HG03039 (cell line): Measurements from ENCODE around the gene FMNL2.
"Not testable (repeated sequence)": the region's sequence is repeated elsewhere in the genome, so short reads cannot be mapped to it uniquely, and the experiment has no call there.

ENCODE experiments used
- ATAC-seq: cut with Tn5 transposase; IDR thresholded peaks from one replicate; pipeline ENCODE4 v1.9.1; 2021; ENCODE audit warnings: mild to moderate bottlenecking, moderate library complexity; ENCODE audit not compliant: unreplicated experiment

FMNL2 gene

DNA sequence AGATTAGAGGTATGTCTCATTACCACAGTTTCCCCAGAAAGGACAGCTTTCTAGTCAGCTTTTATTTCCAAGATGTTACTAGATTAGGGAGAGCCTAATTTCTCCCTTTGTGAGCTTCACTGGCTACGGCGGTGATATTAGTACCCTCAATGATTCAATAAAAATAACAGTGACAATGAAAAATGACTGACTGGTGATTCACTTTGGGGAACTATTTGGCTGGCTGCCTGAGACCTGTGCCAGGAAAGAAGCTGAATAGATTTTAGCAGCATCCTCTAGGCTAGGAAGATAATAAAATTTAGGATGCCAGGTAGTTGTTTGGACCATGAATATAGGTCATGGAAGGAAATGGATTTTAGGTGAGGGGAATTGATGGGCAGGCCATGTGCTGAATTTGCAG lies 178.7 kb downstream of the FMNL2 start:
- ATAC-seq, result no peak

DNA sequence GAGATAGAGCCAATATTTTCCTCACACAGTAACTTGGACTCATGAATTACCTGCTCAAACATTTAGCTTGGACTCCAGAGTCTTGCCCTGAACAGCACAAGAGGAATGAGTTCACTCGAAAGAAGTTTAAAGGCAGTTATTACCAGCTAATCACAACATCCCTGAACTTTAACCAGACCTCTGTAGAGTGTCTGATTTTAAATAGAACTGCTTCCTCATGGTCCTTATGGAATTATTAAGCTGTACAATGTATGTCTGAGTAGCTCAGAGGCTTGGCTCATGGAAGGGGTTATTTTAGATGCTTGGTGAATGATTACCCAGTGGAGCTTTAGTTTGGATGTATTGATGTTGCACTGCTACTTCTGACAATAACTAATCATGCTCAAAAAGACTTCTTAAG lies 183.1 kb downstream of the FMNL2 start:
- ATAC-seq, result no peak

DNA sequence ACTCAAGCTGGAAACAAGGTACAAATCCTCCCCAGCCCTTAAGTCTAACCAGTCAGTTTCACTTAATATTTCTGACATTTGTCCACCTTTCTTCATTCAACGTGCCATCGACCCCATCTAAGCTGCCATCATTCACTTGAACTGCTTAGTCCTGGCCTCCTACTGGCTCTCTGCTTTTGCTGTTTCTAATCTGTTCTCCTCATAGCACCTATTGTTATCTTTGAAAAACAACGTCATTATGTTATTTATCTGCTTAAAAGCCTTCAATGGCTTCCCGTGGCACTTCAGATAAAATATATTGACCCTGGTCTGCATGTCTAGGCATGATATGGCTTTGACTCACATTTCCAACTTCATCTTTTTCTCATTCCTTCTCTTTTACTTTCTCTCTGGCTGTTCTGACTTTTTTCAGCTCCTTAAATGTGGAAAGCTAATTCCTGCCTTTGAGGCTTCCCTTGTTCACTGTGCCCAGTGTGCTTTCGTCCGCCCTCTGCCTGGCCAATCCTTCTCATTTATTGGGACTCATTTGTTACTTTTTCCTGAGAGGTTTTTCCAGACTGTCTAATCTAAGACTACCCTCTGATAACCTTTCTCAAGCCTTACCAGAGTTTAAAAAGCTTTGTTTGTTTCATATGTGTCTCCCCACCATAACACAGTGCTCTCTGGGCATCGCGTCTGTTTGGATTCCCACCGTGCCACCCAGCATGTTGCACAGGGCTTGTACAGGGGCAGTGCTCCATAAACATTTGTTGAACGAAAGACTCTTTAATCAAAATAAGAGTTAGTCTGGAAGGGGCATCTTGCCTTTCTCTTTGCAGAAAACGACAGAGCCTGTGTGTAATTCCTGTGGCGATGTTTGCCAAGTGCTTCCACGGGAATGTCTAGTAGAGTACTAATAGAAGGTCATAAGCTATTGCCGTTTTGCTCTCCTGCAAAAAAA lies 183.9 kb downstream of the FMNL2 start:
- no peak for ATAC-seq

DNA sequence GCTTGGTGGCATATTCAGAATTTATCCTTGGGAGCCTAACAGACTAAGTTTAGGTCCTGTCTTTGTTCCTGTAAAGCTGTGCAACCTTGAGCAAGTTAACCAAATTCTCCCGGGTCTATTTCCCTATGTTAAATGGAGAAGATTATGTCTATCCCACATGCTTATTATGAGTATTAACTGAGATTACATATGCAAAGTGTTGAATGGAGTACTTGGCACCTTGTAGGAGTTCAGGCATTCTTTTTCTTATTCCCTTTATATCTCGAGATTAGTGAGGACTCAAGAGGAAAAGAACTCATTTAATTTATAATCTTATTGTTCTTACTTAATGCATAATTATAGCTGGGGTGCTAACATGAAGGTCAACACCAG lies 184.6 kb downstream of the FMNL2 start:
- ATAC-seq, result no peak

DNA sequence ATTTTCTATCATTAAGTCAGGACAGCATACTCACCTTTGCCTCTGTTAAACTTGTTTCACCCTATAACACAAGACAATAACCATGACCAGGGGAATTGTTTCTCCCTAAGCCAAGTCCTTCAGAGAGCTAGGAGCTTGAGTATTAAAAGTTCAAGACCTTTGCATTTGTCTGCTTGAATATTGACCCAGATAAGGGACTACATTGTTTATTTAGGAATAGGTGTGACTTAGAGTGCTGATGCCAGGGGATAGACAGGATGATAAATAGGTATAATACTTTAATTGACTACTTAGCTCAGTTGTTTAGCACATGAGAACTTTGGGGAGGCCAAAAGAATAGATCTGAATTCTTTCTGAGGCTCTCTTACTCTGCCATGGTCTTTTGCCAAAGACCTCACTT lies 185.8 kb downstream of the FMNL2 start:
- ATAC-seq, result no peak

DNA sequence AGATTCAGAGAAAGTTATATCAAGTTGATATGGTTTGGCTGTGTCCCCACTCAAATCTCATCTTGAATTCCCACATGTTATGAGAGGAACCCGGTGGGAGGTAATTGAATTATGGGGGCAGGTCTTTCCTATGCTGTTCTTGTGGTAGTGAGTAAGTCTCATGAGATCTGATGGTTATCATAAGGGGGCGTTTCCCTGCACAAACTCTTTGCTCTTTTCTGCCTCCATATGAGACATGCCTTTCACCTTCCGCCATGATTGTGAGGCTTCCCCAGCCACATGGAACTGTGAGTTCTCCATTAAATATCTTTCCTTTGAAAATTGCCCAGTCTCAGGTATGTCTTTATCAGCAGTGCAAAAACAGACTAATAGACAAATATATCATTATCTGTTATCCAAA lies 187.5 kb downstream of the FMNL2 start:
- not testable (repeated sequence) for ATAC-seq

DNA sequence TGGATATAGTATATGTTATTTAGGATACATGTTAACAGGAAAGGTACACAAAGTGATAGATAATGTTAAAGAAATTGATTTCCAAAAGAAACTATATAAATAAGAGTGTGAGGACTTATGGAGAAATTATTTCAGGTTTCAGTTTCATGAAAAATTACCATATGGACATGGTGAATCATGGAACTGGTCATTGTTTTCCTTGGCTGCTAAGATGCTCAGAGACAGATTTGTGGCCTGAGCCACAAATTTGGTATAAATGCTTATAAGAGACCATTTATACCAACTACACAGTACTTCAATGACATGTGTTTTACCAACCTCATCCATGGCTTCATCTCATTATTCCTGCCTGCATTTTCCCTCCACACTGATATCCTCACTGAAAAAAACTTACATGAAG lies 188.1 kb downstream of the FMNL2 start:
- ATAC-seq, result no peak

DNA sequence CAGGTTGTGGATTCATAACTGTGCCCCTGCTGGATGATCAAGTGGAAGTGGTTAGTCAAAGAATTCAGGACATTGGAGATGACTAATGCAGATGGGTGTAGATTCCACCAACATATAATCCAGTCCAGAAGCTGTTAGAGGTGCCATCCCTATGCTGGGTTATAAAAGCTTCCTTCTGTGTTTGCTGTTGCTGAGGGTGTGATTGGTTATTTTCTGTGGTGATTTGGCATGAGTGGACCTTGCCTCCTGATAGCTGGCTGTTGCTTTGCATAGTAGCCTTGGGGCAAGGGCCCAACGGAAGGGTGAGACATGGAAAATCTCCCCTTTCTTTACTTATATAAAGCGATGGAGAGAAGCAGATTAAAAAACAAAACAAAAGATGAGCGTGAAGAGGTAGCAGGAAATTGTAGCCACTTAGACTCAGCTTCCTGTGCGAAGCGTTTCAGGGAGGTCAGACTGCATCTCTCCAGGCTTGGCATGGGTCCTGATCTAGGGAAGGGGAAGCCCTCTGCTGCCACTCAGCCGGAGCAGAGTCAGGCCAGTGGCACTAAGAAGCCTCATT lies 190.4 kb downstream of the FMNL2 start:
- no peak for ATAC-seq

DNA sequence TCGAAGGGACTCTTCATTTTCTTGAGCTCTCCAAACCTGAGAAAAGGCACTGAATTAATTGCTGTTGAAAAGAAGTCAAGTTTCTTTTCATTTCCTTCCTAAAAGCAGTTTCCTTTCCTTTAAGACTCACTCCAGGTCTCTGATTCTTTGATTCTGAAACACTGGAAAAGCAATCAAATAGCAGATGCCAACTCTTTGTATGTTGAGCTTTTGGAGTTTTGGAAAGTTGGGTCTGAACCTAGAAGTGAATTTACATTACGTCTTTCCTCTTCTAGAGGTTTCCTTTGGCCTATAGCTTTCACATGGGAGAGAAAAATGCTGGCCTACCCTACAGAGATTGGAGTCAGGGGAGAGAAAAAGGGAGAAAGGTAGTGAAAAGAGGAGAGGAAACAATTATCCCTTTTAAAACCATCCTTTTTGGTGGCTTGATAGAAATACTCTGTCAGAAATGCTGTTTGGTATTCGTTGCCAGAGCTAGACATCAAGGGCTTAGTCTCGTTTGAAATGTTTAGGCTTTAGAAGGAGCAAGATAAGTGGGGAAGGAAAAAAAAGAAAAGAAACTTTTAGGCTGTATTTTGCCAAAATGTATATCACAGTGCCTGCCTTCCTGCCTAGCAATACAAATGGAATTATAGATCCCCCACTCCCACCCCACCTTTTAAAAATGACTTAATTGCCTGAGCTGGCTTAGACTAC lies 194.6 kb downstream of the FMNL2 start:
- ATAC-seq, result no peak

DNA sequence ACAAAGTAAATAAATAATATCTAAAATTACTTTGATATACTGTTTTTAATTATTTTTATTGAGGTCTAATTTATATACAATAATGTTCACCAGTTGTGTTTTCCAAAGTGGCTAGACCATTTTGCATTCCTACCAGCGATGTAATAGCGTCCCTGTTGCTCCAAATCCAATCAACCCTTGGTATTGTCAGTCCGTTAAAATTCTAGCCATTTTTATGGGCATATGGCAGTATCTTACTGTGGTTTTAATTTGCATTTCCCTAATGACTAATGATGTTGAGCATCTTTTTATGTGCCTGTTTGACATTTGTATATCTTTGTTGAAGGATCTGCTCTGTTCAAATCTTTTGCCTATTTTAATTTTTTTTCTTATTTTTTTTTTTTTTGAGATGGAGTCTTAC lies 197.3 kb downstream of the FMNL2 start:
- no peak for ATAC-seq

DNA sequence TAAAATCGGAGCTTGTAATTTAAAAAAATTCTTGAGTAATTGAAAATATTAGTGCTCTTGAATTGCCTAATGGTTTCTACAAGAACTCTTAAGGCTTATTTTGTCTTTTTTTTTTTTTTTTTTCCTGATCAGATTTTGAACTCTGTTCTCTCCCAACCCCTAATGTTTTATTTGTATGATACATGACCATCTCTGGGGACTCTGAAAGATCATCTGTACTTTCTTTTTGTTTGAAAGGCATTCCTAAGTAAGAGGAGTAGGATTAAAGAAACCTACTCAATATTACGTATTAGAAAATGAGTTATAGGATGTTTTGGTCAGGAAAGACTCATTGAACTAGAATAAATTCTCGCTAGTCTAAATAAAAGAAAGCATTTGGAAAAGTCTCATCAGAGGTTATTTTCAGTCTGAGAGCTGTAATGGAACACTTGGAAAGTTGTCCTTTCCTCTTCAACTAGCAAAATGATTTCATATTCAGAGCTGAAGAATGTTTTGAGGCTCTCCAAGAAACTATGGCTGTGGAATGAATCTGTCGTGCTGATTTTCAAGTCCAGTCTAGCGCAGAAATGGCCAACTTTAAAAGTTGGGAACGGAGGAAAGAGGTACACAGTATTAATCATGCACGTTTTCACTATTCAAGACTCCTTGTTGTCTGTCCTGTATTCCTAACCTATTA lies 199.6 kb downstream of the FMNL2 start:
- ATAC-seq, result no peak

DNA sequence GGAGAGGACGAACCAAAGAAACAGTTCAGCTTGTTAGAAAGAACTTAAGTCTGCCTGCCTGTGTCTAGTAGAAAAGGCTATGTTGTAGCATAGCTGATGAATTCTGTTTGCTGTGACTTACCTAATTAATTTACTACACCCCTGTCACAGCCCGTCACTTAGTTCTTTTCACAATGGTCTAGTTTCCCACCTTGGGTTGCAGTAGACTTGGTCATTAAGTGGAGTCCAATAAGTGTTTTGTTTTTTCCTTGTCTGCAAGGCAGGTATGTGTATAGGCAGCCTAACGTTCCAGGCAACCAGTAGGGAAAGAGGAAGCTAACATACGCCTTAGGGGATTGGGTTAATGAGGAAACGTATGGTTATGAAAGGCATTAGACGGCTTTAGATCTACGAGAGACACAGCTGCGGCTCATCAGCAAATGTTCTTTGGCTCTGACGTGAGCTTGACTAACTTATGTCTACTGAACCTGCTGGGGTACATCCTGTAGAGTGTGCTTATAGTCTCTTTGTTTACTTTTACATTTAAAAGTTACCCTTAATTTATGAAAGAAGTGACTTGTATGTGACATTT lies 202.2 kb downstream of the FMNL2 start:
- ATAC-seq, result no peak

DNA sequence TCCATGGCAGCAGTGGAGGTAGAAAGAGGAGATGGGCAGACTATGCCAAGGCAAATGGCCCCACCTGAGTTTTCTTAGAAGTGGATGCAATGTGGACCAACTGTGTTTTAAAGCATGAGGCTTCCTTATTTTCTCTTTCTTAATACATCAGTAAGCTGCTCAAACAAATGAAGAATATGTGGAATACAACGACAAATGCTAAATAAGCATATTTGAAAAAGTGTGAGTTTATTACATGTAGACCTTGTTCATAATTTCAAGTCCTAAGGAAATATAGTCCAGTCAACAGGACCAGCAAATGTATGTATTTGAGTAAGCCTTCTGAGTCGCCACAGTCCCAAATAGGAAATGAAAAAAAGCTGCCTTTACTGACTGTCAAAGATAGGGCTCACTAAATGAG lies 204.4 kb downstream of the FMNL2 start:
- ATAC-seq, result no peak

DNA sequence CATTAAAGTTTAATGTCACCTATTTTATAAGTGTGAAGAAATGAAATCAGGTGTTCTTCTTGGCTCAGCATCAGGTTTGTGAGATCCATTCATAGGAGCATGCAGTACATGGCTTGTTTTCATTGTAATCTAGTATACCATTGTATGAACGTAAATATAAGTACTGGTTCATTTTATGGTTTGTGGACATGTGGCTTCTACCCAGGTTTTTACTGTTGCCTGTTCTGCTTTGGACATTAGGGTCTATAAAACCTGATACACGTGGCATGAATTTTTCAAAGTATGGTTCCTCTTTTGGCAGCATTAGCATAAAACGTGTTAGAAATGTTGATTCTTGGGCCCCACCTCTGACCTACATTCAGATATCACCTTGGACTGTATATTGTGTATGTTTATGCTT lies 206.7 kb downstream of the FMNL2 start:
- no peak for ATAC-seq

DNA sequence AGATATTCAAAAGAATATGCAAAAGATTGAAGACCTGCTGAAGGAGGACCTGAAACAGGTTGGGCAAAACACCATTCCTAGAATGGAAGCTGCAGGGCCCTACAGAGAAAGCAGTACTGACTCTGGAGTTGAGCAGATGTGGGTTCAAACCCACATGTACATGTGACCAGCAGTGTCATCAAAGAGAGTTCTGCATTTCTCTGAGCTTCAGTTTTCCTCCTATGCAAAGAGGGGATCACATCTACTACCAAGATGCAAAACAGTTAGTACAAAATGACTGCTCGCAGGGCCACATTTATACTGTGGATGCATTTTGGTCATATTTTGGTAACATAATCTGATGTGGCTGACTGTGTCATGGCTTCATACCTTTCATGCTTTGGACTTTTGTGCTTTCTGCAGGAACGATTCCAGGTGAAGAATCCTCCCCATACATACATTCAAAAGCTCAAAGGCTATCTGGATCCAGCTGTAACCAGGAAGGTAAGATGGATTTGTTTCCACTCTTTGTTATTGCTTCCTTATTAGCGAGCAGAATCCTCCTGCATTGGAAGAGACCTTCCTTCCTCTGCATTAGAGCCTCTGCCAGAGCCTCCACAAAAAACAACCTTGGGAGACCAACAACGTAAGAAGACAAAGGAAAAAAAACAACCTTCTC lies 207.5 kb downstream of the FMNL2 start:
- ATAC-seq, result no peak

DNA sequence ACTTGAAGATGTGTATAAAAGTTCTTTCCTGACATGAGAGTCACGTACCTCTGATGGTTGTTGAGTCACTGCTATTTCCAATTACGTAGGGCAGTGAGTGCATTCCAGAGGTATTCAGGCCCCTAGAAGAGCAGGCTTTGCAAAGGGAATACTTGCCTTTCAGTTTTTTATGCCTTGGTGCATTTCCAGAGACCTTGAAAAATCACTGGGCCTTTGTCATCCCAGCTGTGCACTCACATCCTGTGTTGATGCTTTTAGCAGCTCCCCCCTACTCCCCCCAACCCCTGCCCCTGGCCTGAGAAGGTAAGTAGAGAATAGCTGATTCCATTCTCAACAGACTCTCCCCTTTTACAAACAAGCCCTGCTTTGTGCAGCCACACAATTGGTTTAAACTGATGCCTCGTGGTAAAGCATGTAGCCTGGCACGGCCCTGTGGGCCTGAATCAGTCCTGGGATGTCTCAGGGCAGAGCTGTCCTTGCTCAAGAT lies 208.1 kb downstream of the FMNL2 start:
- no peak for ATAC-seq

DNA sequence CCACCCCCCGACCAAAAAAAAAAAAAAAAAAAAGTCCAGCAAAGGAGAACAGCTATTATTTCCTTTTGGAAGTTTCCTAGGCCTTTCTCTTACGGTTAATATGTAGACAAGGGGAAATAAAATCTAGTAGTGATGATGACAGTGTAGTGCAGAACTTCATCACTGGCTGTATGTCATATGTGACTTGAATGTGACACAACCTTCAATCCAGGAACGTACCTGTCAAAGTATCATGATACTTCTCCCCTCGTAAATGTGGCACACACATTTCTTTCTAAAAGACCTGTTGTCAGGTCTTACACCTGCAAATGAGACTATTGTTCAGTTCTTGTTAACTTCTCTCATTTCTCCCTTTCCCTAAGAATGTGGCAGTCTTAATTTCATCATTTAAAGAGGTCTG lies 208.7 kb downstream of the FMNL2 start:
- ATAC-seq, result no peak

DNA sequence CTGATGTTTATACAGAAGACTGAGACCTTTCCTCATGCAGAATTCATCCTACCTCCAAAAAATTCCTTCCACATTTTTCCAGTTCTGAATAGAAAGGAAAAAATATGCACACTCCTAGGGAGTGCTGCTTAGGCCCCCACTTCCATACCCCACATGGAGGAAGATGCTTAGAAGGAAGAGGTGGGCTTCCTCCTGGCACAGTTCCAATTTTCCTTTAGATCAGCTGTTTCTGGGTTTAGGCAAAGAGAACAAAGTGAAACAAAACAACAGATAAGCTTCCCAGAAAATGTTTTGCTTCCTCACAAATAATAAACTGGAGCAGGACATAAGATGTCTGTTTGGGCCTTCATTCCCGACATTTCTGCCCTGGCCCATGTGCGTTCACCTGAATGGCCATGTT lies 209.7 kb downstream of the FMNL2 start:
- no peak for ATAC-seq

DNA sequence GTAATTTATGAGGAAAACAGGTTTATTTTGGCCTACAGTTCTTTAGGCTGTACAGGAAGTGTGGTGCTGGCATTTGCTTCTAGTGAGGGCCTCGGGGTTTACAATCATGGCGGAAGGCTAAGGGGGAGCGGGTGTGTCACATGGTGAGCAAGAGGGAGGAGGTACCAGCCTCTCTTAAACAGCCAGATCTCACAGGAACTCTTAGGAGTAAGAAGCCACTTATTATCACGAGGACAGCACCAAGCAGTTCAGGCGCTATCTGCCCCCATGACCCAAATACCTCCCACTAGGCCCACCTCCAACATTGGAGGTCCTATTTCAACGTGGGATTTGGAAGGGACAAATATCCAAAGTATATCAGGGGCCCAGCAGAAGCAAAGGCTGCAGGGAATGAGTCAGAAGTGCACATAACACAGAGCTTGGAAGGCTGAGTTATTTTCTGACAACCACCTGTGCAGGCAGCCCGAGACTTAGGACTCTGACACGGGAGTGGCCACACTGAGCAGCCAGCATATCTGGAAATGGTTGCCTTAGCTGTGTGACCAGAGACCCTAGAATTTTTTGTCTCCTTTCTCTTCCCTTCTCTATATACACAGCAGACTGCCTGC lies 211.4 kb downstream of the FMNL2 start:
- ATAC-seq, result no peak
